KMS-11 (cell line): ENCODE results near the gene ADAP1.

ENCODE experiments used
- H2AFZ ChIP-seq: fragments of 200-600 bp; sonication (generic); 2 replicates; pipeline ENCODE4 v1.6.1; 2016; ENCODE audit warnings: antibody characterized with exemption, mixed run types, low read depth
- H3K27ac ChIP-seq: fragments of 200-600 bp; sonication (generic); 2 replicates; pipeline ENCODE4 v1.6.1; 2016; ENCODE audit warnings: mild to moderate bottlenecking, mixed run types
- H3K27me3 ChIP-seq: fragments of 200-600 bp; sonication (generic); 2 replicates; pipeline ENCODE4 v1.6.1; 2017; ENCODE audit warnings: mild to moderate bottlenecking, low read depth, mixed run types, moderate library complexity; ENCODE audit not compliant: insufficient read depth
- H3K36me3 ChIP-seq: fragments of 200-600 bp; sonication (generic); 2 replicates; pipeline ENCODE4 v1.6.1; 2017; ENCODE audit warnings: mild to moderate bottlenecking, mixed run types; ENCODE audit not compliant: insufficient read depth
- H3K4me1 ChIP-seq: fragments of 200-600 bp; sonication (generic); 2 replicates; pipeline ENCODE4 v1.6.1; 2016; ENCODE audit warnings: mild to moderate bottlenecking, low read depth, mixed run types; ENCODE audit not compliant: poor library complexity, severe bottlenecking
- H3K4me2 ChIP-seq: fragments of 200-600 bp; sonication (generic); 2 replicates; pipeline ENCODE4 v1.7.0; 2016; ENCODE audit warnings: mild to moderate bottlenecking, mixed run types
- H3K4me3 ChIP-seq: fragments of 200-600 bp; sonication (generic); IDR thresholded peaks from 2 replicates; pipeline ENCODE4 v1.6.1; 2017; ENCODE audit warnings: low read depth, low read length, mixed read lengths; ENCODE audit not compliant: insufficient read depth
- H3K79me2 ChIP-seq: fragments of 200-600 bp; sonication (generic); 2 replicates; pipeline ENCODE4 v1.6.1; 2016; ENCODE audit warnings: low read depth, mixed run types; ENCODE audit not compliant: insufficient read depth
- H3K9ac ChIP-seq: fragments of 200-600 bp; sonication (generic); 2 replicates; pipeline ENCODE4 v1.6.1; 2016; ENCODE audit warnings: mild to moderate bottlenecking, mixed run types
- H4K20me1 ChIP-seq: fragments of 200-600 bp; sonication (generic); 2 replicates; pipeline ENCODE4 v1.6.1; 2016; ENCODE audit warnings: mild to moderate bottlenecking, mixed run types; ENCODE audit not compliant: insufficient read depth
- TF ChIP-seq, protein P1 (sequence below): fragments of 200-600 bp; sonication (generic); conservative IDR thresholded peaks from 2 replicates; pipeline ENCODE4 v1.6.1; 2017; ENCODE audit warnings: low read depth, mild to moderate bottlenecking, antibody characterized with exemption, low read length, moderate library complexity, mixed read lengths

The ADAP1 gene

DNA sequence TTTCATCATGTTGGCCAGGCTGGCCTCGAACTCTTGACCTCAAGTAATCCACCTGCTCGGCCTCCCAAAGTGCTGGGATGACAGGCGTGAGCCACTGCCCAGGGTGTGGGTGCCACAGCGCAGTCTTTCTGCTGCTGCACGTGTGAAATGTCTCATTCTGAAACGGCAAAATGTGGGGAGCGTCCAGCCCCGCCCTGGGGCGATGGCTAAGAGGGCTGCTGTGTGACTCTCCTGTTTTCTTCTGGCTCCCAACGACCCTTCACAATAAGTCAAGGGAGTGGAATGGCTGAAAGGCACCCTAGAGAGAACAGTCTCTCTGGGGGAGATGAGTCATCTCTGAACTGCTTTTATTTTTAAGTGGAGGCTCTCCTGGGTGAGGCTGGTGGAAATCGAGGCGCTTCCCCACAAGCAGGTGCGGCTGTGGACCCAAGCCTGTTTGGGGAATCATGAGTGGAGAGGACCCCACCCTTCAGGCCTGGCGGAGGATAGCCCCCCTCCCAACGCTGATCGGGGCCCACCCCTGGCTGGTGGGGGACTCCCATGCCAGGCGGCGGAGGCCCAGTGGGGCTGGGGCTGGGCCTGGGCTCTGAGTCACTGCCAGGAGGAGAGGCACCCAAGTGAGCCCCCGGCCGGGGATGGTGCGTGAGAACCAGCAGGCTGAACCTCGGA is 18.0 kb downstream of the ADAP1 start:
- peak overlapping the region; percentile 21 for H2AFZ ChIP-seq
- no peak overlapping the region for H3K9ac ChIP-seq
- no peak overlapping the region for H3K4me3 ChIP-seq
- H3K4me1 ChIP-seq, result peaks cover 15% of the 10 kb centered on the region
- no peaks in the 10 kb centered on the region for H3K36me3 ChIP-seq
- H3K27ac ChIP-seq, result peak overlapping the region; percentile 10; the same call in 1 of the 2 replicates
- peaks cover 40% of the 10 kb centered on the region for H3K27me3 ChIP-seq
- H4K20me1 ChIP-seq, result no peaks in the 10 kb centered on the region
- TF ChIP-seq, protein P1, sequence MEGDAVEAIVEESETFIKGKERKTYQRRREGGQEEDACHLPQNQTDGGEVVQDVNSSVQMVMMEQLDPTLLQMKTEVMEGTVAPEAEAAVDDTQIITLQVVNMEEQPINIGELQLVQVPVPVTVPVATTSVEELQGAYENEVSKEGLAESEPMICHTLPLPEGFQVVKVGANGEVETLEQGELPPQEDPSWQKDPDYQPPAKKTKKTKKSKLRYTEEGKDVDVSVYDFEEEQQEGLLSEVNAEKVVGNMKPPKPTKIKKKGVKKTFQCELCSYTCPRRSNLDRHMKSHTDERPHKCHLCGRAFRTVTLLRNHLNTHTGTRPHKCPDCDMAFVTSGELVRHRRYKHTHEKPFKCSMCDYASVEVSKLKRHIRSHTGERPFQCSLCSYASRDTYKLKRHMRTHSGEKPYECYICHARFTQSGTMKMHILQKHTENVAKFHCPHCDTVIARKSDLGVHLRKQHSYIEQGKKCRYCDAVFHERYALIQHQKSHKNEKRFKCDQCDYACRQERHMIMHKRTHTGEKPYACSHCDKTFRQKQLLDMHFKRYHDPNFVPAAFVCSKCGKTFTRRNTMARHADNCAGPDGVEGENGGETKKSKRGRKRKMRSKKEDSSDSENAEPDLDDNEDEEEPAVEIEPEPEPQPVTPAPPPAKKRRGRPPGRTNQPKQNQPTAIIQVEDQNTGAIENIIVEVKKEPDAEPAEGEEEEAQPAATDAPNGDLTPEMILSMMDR, result no peak
- H3K4me2 ChIP-seq, result peak overlapping the region; percentile 19; the same call in 1 of the 2 replicates
- H3K79me2 ChIP-seq, result no peaks in the 10 kb centered on the region

DNA sequence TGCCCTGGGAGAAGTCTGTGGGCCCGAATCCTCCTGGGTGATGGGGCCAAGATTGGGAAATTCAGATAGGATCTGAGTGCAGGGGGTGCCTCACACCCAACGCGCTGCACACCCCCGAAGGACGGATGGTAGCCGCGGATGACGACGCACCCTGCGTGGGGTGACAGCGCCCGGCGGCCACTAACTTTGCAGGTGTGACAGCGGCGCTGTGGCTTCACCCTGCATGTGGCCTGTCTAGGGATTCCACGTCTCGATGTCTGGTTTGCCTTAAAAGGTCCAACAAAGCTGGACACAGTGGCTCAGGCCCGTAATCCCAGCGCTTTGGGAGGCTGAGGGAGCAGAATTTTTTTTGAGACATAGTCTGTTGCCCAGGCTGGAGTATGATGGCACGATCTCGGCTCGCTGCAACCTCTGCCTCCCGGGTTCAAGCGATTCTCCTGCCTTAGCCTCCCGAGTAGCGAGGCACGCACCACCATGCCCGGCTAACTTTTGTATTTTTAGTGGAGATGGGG is 18.6 kb downstream of the ADAP1 start:
- Histone ChIP-seq H3K4me1 (peaks cover 15% of the 10 kb centered on the region), H3K79me2 (no peaks in the 10 kb centered on the region), H3K36me3 (no peaks in the 10 kb centered on the region), H3K4me2 (peak overlapping the region; percentile 19; the same call in 1 of the 2 replicates), H4K20me1 (no peaks in the 10 kb centered on the region), H3K27ac (peak overlapping the region; percentile 10; the same call in 1 of the 2 replicates), H3K27me3 (peaks cover 36% of the 10 kb centered on the region; the same call in 1 of the 2 replicates), H2AFZ (peak overlapping the region; percentile 21; the same call in 1 of the 2 replicates), H3K9ac (no peak overlapping the region), H3K4me3 (no peak overlapping the region)
- TF ChIP-seq, protein P1, result no peak

DNA sequence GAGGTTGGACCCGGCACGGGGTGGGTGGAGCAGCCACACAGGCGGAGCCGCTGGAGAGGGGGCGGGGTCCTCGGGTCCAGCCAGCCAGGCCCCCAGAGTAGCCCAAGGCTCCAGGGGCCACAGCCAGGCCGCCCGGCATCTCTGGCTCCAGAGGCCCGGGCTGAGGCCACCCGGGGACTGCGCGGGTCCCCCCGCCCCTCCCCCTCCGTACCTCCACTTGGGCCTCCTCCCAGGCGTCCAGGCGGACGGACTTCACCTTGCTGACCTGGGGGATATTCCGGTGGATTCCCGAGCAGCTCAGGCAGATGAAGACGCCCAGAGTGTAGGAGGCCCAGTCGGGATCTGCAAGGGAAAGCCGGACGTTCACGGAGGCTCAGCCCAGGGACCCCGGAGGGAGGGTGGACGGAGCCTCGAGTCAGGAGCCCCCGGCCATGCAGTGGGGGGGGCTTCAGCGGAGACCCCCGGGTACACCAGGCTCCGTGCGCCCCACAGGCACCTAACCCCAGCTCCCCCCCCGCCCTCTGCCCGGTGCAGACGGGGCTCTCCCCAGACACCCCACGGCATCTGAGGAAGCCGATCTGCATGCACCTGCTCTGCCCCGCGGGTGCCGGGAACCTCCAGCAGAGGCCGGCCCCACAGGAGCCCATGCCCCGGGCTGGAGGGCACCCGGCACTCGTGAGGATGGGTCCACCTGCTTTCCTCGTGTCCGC is 19.2 kb downstream of the ADAP1 start:
- H3K27ac ChIP-seq, result no peak overlapping the region
- H3K9ac ChIP-seq, result no peak overlapping the region
- H2AFZ ChIP-seq, result no peak overlapping the region
- no peak overlapping the region for H3K4me2 ChIP-seq
- H3K36me3 ChIP-seq, result no peaks in the 10 kb centered on the region
- TF ChIP-seq, protein P1, result no peak
- no peaks in the 10 kb centered on the region for H4K20me1 ChIP-seq
- peaks cover 15% of the 10 kb centered on the region for H3K4me1 ChIP-seq
- H3K27me3 ChIP-seq, result peaks cover 30% of the 10 kb centered on the region; the same call in 1 of the 2 replicates
- H3K4me3 ChIP-seq, result no peak overlapping the region
- H3K79me2 ChIP-seq, result no peaks in the 10 kb centered on the region

DNA sequence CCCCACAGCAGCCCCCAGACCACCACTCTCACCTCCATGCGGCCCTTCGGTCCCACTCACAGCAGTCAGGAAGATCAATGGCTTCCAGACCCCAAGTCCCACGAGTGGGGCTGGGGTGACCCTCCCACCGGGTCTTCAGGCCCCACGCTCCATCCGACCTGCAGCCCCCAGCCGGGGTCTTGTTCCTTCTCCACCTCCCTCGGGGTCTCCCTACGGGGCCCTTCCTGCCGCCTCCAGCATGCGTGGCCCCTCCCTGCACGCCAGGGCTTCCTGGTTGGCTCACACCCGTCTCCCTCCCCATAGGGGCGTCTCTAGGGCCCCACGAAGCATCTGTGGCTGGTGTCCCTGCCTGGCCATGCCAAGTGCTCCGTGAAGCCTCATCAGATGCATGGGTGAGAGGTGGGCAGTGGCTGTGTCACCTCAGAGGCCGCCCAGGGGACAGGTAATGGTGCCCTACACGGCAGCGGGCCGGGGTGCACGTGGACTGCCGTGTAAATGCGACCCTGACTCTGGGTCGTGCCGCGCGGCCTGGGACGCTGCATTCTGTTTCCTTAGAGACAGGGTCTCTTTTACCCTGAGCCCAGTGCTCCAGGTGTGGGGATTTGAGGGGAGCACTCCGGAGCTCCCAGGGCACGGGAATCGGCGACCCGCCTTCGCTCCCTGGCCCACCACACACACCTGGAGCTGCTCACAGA is 19.9 kb downstream of the ADAP1 start:
- no peaks in the 10 kb centered on the region for H3K79me2 ChIP-seq
- H3K36me3 ChIP-seq, result no peaks in the 10 kb centered on the region
- no peak overlapping the region for H3K27ac ChIP-seq
- TF ChIP-seq, protein P1, result no peak
- no peak overlapping the region for H2AFZ ChIP-seq
- H3K9ac ChIP-seq, result no peak overlapping the region
- peaks cover 20% of the 10 kb centered on the region for H3K4me1 ChIP-seq
- peaks cover 23% of the 10 kb centered on the region; the same call in 1 of the 2 replicates for H3K27me3 ChIP-seq
- no peak overlapping the region for H3K4me2 ChIP-seq
- H4K20me1 ChIP-seq, result no peaks in the 10 kb centered on the region
- H3K4me3 ChIP-seq, result no peak overlapping the region
